ENCODE results near the gene CCDC78.

Gene CCDC78

GRCh38 chr16:736936-737481 lies 10.8 kb upstream of the CCDC78 start:
- DNase-seq = no peak

- no peak for DNase-seq
Observed at GRCh38 chr16:735982-736453, 9.8 kb upstream of the CCDC78 start.

- no peak for DNase-seq
Observed at GRCh38 chr16:734981-735881, 9.0 kb upstream of the CCDC78 start.

- no peak for DNase-seq
Observed at GRCh38 chr16:734208-734980, 8.2 kb upstream of the CCDC78 start.

GRCh38 chr16:733382-734207 lies 7.4 kb upstream of the CCDC78 start:
- no peak for DNase-seq

- no peak for DNase-seq
Observed at GRCh38 chr16:732936-733335, 6.7 kb upstream of the CCDC78 start.

GRCh38 chr16:732332-732731 lies 6.1 kb upstream of the CCDC78 start:
- no peak for DNase-seq

- no peak for DNase-seq
Observed at GRCh38 chr16:730666-731509, 4.6 kb upstream of the CCDC78 start.

- no peak for DNase-seq
Observed at GRCh38 chr16:729768-730665, 3.8 kb upstream of the CCDC78 start.

- no peak for DNase-seq
Observed at GRCh38 chr16:728890-729744, 2.9 kb upstream of the CCDC78 start.

GRCh38 chr16:728131-728889 lies 2.1 kb upstream of the CCDC78 start:
- peak; percentile 82 for DNase-seq

- DNase-seq = no peak
Observed at GRCh38 chr16:727291-727977, 1.2 kb upstream of the CCDC78 start.

GRCh38 chr16:726188-726437 lies 130 bp downstream of the CCDC78 start:
- DNase-seq = no peak

- DNase-seq = no peak
Observed at GRCh38 chr16:725463-726187, 618 bp downstream of the CCDC78 start.

GRCh38 chr16:725041-725376 lies 1.2 kb downstream of the CCDC78 start:
- no peak for DNase-seq

GRCh38 chr16:724188-725040 lies 1.8 kb downstream of the CCDC78 start:
- DNase-seq = no peak

- no peak for DNase-seq
Observed at GRCh38 chr16:723695-724094, 2.5 kb downstream of the CCDC78 start.

Data from COR-L47 (cell line).